Breast epithelium (tissue), 4 donors: ENCODE results near the gene CLDN12. TPM values are rescaled to one million over a fixed set of nuclear protein-coding genes. Genes with fewer than 3 reads are reported as not detected.

Source experiments
- DNase-seq, 2 donors: peaks; one replicate each; pipeline ENCODE4 v3.0.0-alpha.2; 2019; ENCODE audit warnings: low spot score in 2 of 2
- H3K27ac ChIP-seq, 2 donors: fragments of 200-600 bp; sonication (generic) in 1 of 2; one replicate each; pipeline ENCODE4 v1.5.1; 2016 to 2019; ENCODE audit warnings: mild to moderate bottlenecking in 1 of 2
- H3K27me3 ChIP-seq, 2 donors: fragments of 200-600 bp; sonication (generic) in 1 of 2; one replicate each; pipeline versions ENCODE4 v1.5.1 to v1.6.0; 2017 to 2019; ENCODE audit warnings: control low read depth in 1 of 2, mild to moderate bottlenecking in 1 of 2
- H3K36me3 ChIP-seq: fragments of 200-600 bp; one replicate; pipeline ENCODE4 v1.5.1; 2019
- H3K4me1 ChIP-seq, 2 donors: fragments of 200-600 bp; sonication (generic); one replicate each; pipeline ENCODE4 v1.5.1; 2016 to 2019; ENCODE audit warnings: control low read depth in 1 of 2
- H3K4me3 ChIP-seq, 3 donors: fragments of 200-600 bp; sonication (generic); 1 replicate in 2 of 3; 2 replicates in 1 of 3; pipeline ENCODE4 v1.5.1; 2016 to 2019; ENCODE audit warnings: mild to moderate bottlenecking in 3 of 3, moderate library complexity in 2 of 3
- H3K9me3 ChIP-seq, 2 donors: fragments of 200-600 bp; sonication (generic) in 1 of 2; one replicate each; pipeline ENCODE4 v1.5.1; 2016 to 2019; ENCODE audit warnings: control low read depth in 1 of 2
- POLR2A ChIP-seq: fragments of 450-650 bp; IDR thresholded peaks from one replicate; pipeline ENCODE4 v1.6.1; 2016; ENCODE audit warnings: antibody characterized with exemption, mild to moderate bottlenecking, moderate library complexity
- POLR2AphosphoS5 ChIP-seq, 3 donors: sonication (generic); formaldehyde crosslinking; IDR thresholded peaks; one replicate each; pipeline ENCODE4 v1.6.1; 2017; ENCODE audit warnings: antibody characterized with exemption in 3 of 3
- intact Hi-C: fragments of 100-400 bp; cut with DNase I; formaldehyde crosslinking; loops from one replicate; pipeline ENCODE4 v1.15.1; 2023; ENCODE audit warnings: low total_unique reads
- total RNA-seq, 3 donors: library from RNA; depleted of rRNA; stranded (reverse); fragments of >200 nt; gene quantifications; one replicate each; pipeline ENCODE4 v1.1.0, GENCODE V29; 2016
- TF ChIP-seq, protein P1 (sequence below), 3 donors: fragments of 450-650 bp; IDR thresholded peaks; one replicate each; pipeline ENCODE4 v1.5.1; 2016 to 2017; ENCODE audit warnings: antibody characterized with exemption in 3 of 3, mild to moderate bottlenecking in 3 of 3, moderate library complexity in 3 of 3

The CLDN12 gene
- total RNA-seq, 3 donors from 2014 or later: 21.6 to 52.8 (median 43.3) TPM

DNA sequence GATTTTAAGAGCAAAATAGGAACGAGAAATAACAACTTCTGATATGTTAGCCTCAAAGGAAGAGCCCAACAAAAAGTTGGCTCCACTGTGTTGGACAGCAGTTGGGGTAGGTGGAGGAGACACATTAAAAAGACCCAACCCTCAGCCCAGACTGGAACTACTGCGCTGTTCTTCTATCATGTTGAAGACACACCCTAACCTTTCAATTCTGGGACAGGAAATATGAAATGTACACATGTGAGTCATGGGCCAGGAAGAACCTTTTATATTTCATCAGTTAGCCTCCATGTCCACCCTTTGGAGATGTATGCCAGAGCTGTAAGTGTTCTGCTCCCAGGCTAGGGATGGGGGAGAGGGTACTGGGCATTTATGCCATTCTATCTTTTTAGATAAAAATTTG, 22.1 kb downstream of the CLDN12 start:
- TF ChIP-seq POLR2A (no peak), POLR2AphosphoS5 (IDR thresholded peaks at IDR 0.05) (no peak)
- TF ChIP-seq, protein P1, sequence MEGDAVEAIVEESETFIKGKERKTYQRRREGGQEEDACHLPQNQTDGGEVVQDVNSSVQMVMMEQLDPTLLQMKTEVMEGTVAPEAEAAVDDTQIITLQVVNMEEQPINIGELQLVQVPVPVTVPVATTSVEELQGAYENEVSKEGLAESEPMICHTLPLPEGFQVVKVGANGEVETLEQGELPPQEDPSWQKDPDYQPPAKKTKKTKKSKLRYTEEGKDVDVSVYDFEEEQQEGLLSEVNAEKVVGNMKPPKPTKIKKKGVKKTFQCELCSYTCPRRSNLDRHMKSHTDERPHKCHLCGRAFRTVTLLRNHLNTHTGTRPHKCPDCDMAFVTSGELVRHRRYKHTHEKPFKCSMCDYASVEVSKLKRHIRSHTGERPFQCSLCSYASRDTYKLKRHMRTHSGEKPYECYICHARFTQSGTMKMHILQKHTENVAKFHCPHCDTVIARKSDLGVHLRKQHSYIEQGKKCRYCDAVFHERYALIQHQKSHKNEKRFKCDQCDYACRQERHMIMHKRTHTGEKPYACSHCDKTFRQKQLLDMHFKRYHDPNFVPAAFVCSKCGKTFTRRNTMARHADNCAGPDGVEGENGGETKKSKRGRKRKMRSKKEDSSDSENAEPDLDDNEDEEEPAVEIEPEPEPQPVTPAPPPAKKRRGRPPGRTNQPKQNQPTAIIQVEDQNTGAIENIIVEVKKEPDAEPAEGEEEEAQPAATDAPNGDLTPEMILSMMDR (IDR thresholded peaks at IDR 0.05): no peak
- intact Hi-C loops: no loop called here
- DNase-seq: no peak
- H3K36me3 ChIP-seq: no peaks in the 10 kb centered on the region
- no peak overlapping the region for H3K4me3 ChIP-seq
- no peak overlapping the region for H3K27ac ChIP-seq
- no peaks in the 10 kb centered on the region for H3K27me3 ChIP-seq
- no peaks in the 10 kb centered on the region for H3K9me3 ChIP-seq
- no peaks in the 10 kb centered on the region for H3K4me1 ChIP-seq

DNA sequence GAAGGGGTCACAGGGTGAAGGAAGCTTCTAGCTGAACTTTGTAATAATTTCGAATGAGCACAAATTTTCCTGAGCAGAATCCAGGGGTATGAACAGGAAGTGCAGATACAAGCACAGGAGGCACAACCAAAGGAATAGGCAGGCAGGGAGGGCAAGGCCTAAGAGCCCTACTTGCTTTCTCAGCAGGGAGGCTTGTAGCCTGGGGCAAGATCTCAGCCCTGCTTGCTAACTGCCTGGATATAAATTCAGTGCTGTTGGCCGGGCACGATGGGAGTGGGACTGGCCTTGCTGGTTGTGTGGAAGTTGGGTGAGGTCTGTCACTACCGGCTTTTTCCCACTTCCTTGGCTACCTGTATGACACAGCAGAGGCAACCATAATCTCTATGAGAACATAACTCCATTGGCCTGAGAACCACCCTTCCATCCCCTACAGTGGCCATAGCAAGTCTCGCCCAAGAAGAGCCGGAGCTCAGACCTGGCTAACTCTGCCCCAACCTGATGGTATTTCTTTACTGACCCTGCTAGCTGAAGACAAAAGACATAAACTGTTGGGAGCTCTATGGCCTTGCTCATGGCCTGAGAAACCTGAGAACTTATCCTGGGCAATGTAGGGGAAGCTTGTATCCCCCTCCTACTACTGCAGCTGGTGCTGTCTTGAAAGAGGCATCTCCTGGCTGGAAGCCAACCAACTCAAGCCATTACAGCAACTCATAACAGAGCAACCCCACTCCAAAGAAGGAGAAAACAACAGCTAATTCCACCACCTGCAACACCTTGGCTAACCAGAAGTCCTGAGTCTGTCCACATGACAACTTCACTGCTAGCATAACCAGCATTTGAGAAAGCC, 27.6 kb downstream of the CLDN12 start:
- DNase-seq: no peak
- H3K9me3 ChIP-seq: peaks cover 9 to 13% of the 10 kb centered on the region in 2 donors
- H3K27me3 ChIP-seq: no peaks in the 10 kb centered on the region
- no peak overlapping the region for H3K27ac ChIP-seq
- H3K36me3 ChIP-seq: no peaks in the 10 kb centered on the region
- H3K4me3 ChIP-seq: no peak overlapping the region
- H3K4me1 ChIP-seq: no peaks in the 10 kb centered on the region
- TF ChIP-seq POLR2AphosphoS5 (IDR thresholded peaks at IDR 0.05) (no peak), POLR2A (no peak)
- TF ChIP-seq, protein P1 (IDR thresholded peaks at IDR 0.05): no peak
- intact Hi-C loops: no loop called here

DNA sequence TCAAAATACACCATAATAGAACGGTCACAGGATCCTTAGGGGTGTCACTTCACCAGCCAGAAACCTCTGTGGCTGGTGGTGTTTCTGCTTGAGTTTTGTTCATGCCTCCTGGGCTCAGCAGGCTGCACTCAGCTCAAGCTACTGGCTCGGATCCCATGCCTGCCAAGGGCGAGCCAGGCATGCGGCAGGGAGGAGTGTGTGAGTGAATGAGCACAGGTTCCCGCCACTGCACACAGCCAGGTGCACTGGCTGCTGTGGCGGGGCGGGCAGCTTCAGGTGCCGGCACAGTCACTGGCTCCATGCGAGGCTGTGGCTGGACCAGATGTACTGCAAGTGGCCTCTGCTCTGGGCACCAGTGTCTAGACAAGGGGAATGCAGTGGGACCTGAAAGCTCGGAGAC, 29.5 kb downstream of the CLDN12 start:
- TF ChIP-seq, protein P1 (IDR thresholded peaks at IDR 0.05): no peak
- TF ChIP-seq POLR2AphosphoS5 (IDR thresholded peaks at IDR 0.05): no peak
- TF ChIP-seq POLR2A: no peak
- no peaks in the 10 kb centered on the region for H3K27me3 ChIP-seq
- no peak for DNase-seq
- H3K4me1 ChIP-seq: no peaks in the 10 kb centered on the region
- H3K36me3 ChIP-seq: no peaks in the 10 kb centered on the region
- peaks cover 13 to 16% of the 10 kb centered on the region in 2 donors for H3K9me3 ChIP-seq
- H3K4me3 ChIP-seq: no peak overlapping the region
- no peak overlapping the region for H3K27ac ChIP-seq
- intact Hi-C loops: no loop called here

DNA sequence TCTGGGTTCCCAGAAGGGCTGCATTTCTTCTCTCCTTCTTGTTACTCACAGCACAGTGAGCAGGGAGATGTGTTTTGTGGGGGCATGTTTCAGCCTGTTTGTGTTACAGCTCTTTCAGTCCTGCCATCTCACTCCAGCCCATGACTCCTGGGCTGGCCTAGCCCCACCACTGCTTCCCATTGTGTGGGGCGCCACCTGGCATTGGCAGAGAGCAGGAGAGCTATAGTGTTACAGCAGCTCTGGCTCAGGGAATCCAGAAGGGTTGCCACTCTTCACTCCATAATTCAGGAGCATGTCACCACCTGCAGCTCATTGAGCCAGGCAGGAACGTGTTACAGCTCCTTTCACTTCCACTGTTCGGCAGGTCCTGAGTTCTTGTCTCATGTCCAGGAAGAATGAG, 30.0 kb downstream of the CLDN12 start:
- no peaks in the 10 kb centered on the region for H3K27me3 ChIP-seq
- peaks cover 13 to 16% of the 10 kb centered on the region in 2 donors for H3K9me3 ChIP-seq
- no peak overlapping the region for H3K4me3 ChIP-seq
- H3K4me1 ChIP-seq: no peaks in the 10 kb centered on the region
- intact Hi-C loops: no loop called here
- H3K27ac ChIP-seq: no peak overlapping the region
- H3K36me3 ChIP-seq: no peaks in the 10 kb centered on the region
- TF ChIP-seq, protein P1 (IDR thresholded peaks at IDR 0.05): no peak
- TF ChIP-seq POLR2A (no peak), POLR2AphosphoS5 (IDR thresholded peaks at IDR 0.05) (no peak)
- no peak for DNase-seq

DNA sequence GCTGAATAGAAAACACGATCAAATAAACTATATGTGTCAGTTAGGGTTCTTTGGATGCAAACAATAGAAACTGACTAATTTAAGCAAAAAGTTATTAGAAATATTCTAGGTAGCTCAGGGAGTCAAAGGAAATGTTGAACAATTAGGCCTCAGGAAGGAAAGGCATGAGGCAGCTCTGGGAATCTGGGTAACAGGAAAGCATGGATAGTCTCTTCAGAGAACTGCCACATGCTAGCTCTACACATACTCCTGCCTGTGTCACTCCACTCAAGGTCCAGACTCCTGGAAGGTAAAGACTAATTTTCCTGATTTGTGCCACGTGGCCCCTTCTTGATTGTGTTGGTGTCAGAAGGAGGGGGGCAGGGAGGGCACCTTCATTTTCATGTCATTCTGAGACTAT, 42.4 kb downstream of the CLDN12 start:
- TF ChIP-seq POLR2AphosphoS5 (IDR thresholded peaks at IDR 0.05) (no peak), POLR2A (no peak)
- TF ChIP-seq, protein P1 (IDR thresholded peaks at IDR 0.05): no peak
- no peak overlapping the region for H3K27ac ChIP-seq
- intact Hi-C loops: no loop called here
- H3K36me3 ChIP-seq: no peaks in the 10 kb centered on the region
- no peak for DNase-seq
- no peak overlapping the region for H3K4me3 ChIP-seq
- no peaks in the 10 kb centered on the region for H3K9me3 ChIP-seq
- no peaks in the 10 kb centered on the region for H3K4me1 ChIP-seq
- H3K27me3 ChIP-seq: no peaks in the 10 kb centered on the region
